Spleen (tissue), 3 donors: ENCODE results near the gene SLC45A1.

ENCODE experiments used
- POLR2A ChIP-seq, 3 donors: fragments of 450-650 bp; IDR thresholded peaks; one replicate each; pipeline ENCODE4 v1.5.1; 2017; ENCODE audit warnings: antibody characterized with exemption in 3 of 3, mild to moderate bottlenecking in 1 of 3
- POLR2AphosphoS5 ChIP-seq, 3 donors: sonication (generic); formaldehyde crosslinking; IDR thresholded peaks; one replicate each; pipeline ENCODE4 v1.5.1; 2017; ENCODE audit warnings: antibody characterized with exemption in 3 of 3

GRCh38 chr1:8311068-8311718 is 6.7 kb upstream of the SLC45A1 start:
- no peak for TF ChIP-seq POLR2AphosphoS5 (IDR thresholded peaks at IDR 0.05)
- TF ChIP-seq POLR2A (IDR thresholded peaks at IDR 0.05), result no peak
